Adrenal gland (tissue), 5 donors: Measurements from ENCODE around the gene LMAN2.

Experiments used
- POLR2A ChIP-seq, 2 donors: fragments of 450-650 bp; IDR thresholded peaks; one replicate each; pipeline ENCODE4 v1.6.1; 2017; ENCODE audit warnings: antibody characterized with exemption in 2 of 2, mild to moderate bottlenecking in 2 of 2, moderate library complexity in 1 of 2
- TF ChIP-seq, protein P1 (sequence below), 6 experiments: fragments of 450-650 bp in 4 of 6; fragments of 200-600 bp in 2 of 6; sonication (generic) in 1 of 6; IDR thresholded peaks; 1 replicate in 5 of 6; 2 replicates in 1 of 6; pipeline versions ENCODE4 v1.5.1 to v1.8.0; 2016 to 2021; ENCODE audit warnings: antibody characterized with exemption in 6 of 6, mild to moderate bottlenecking in 2 of 6, moderate library complexity in 1 of 6
- donor health status: DM: no; HTN: no; CAD: no.

DNA sequence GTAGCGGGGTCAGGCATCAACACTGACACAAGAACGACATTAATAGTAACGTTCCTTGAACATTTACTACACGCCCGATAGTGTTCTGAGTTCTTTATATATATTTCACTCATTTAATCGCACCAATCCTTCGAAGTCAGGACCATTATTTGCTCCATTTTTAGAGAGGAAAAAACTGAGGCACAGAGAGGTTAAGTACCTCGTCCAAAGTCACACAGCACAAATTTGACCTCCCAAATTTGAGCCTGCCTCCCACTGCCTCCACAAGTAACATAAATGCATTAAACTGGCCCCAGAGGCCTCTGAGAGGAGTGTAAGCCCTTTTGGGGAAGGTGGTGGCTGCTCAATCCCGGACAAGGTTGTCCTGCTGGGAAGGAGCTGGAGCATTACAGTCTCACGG lies 12.1 kb upstream of the LMAN2 start:
- TF ChIP-seq, protein P1, sequence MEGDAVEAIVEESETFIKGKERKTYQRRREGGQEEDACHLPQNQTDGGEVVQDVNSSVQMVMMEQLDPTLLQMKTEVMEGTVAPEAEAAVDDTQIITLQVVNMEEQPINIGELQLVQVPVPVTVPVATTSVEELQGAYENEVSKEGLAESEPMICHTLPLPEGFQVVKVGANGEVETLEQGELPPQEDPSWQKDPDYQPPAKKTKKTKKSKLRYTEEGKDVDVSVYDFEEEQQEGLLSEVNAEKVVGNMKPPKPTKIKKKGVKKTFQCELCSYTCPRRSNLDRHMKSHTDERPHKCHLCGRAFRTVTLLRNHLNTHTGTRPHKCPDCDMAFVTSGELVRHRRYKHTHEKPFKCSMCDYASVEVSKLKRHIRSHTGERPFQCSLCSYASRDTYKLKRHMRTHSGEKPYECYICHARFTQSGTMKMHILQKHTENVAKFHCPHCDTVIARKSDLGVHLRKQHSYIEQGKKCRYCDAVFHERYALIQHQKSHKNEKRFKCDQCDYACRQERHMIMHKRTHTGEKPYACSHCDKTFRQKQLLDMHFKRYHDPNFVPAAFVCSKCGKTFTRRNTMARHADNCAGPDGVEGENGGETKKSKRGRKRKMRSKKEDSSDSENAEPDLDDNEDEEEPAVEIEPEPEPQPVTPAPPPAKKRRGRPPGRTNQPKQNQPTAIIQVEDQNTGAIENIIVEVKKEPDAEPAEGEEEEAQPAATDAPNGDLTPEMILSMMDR (IDR thresholded peaks at IDR 0.05) = no peak
- TF ChIP-seq POLR2A (IDR thresholded peaks at IDR 0.05) = no peak
